A549 (cell line): ENCODE results near the gene SLC2A13.

Source experiments
- BHLHE40 ChIP-seq: IDR thresholded peaks from 2 replicates; pipeline ENCODE4 v1.6.1; 2012; ENCODE audit warnings: low read depth, low read length, inconsistent platforms
- CHD2 ChIP-seq: fragments of 150-350 bp; IDR thresholded peaks from 2 replicates; pipeline ENCODE4 v1.6.1; 2014; ENCODE audit warnings: low read length; ENCODE audit not compliant: partially characterized antibody
- EP300 ChIP-seq, 2 experiments: fragments of >200 bp; sonication (Bioruptor Twin); formaldehyde crosslinking; IDR thresholded peaks; 2 replicates in 1 of 2; 3 replicates in 1 of 2; pipeline ENCODE4 v1.6.1; 2016 to 2017
- FOXS1 ChIP-seq: fragments of 250-450 bp; sonication (Bioruptor Pico); IDR thresholded peaks from 2 replicates; pipeline ENCODE4 v1.5.0; 2020; ENCODE audit warnings: mild to moderate bottlenecking, moderate library complexity
- HOXB5 ChIP-seq: fragments of 250-450 bp; sonication (Bioruptor Pico); IDR thresholded peaks from 2 replicates; pipeline ENCODE4 v1.5.0; 2020; ENCODE audit warnings: mild to moderate bottlenecking, moderate library complexity
- MAFK ChIP-seq: fragments of 450-650 bp; IDR thresholded peaks from 2 replicates; pipeline ENCODE4 v1.6.1; 2014; ENCODE audit not compliant: partially characterized antibody
- MYC ChIP-seq: IDR thresholded peaks from 2 replicates; pipeline ENCODE4 v1.6.1; 2012; ENCODE audit warnings: mild to moderate bottlenecking, inconsistent platforms, low read length, improper control_type of control experiment, borderline replicate concordance
- POLR2A ChIP-seq: IDR thresholded peaks from 2 replicates; pipeline ENCODE4 v1.6.1; 2012; ENCODE audit warnings: mild to moderate bottlenecking, low read length
- RAD21 ChIP-seq, 2 experiments: fragments of >200 bp in 1 of 2; sonication (Bioruptor Twin) in 1 of 2; formaldehyde crosslinking in 1 of 2; IDR thresholded peaks in 1 of 2; conservative IDR thresholded peaks in 1 of 2; 2 replicates in 1 of 2; 3 replicates in 1 of 2; pipeline ENCODE4 v1.6.1; 2012 to 2018; ENCODE audit warnings: inconsistent platforms in 1 of 2
- RCOR1 ChIP-seq: fragments of 150-350 bp; IDR thresholded peaks from 2 replicates; pipeline ENCODE4 v1.6.1; 2014; ENCODE audit warnings: antibody characterized with exemption, low read length, low read depth
- TF ChIP-seq, protein P1 (sequence below): fragments of >200 bp; sonication (Bioruptor Twin); formaldehyde crosslinking; IDR thresholded peaks from 3 replicates; pipeline ENCODE4 v1.5.1; 2016
- TF ChIP-seq, protein P2 (sequence below): fragments of 450-650 bp; IDR thresholded peaks from 2 replicates; pipeline ENCODE4 v1.6.1; 2014; ENCODE audit warnings: antibody characterized with exemption

- TF ChIP-seq MAFK (no peak), RAD21 (conservative IDR thresholded peaks at IDR 0.05 in 1 of 2, IDR thresholded peaks at IDR 0.05 in 1 of 2) (no peak), CHD2 (no peak), POLR2A (no peak), RCOR1 (no peak), HOXB5 (CRISPR knock-in tag) (no peak), MYC (no peak), FOXS1 (CRISPR knock-in tag) (no peak), EP300 (IDR thresholded peaks at IDR 0.05) (no peak), BHLHE40 (no peak)
- TF ChIP-seq, protein P1, sequence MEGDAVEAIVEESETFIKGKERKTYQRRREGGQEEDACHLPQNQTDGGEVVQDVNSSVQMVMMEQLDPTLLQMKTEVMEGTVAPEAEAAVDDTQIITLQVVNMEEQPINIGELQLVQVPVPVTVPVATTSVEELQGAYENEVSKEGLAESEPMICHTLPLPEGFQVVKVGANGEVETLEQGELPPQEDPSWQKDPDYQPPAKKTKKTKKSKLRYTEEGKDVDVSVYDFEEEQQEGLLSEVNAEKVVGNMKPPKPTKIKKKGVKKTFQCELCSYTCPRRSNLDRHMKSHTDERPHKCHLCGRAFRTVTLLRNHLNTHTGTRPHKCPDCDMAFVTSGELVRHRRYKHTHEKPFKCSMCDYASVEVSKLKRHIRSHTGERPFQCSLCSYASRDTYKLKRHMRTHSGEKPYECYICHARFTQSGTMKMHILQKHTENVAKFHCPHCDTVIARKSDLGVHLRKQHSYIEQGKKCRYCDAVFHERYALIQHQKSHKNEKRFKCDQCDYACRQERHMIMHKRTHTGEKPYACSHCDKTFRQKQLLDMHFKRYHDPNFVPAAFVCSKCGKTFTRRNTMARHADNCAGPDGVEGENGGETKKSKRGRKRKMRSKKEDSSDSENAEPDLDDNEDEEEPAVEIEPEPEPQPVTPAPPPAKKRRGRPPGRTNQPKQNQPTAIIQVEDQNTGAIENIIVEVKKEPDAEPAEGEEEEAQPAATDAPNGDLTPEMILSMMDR: no peak
- TF ChIP-seq, protein P2, sequence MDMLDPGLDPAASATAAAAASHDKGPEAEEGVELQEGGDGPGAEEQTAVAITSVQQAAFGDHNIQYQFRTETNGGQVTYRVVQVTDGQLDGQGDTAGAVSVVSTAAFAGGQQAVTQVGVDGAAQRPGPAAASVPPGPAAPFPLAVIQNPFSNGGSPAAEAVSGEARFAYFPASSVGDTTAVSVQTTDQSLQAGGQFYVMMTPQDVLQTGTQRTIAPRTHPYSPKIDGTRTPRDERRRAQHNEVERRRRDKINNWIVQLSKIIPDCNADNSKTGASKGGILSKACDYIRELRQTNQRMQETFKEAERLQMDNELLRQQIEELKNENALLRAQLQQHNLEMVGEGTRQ: no peak
Measured at GRCh38 chr12:39780411-39780912, 325.4 kb downstream of the SLC2A13 start.
